Prostate gland (tissue), 2 donors: Measurements from ENCODE around the gene SSRP1. TPM values are rescaled to one million over a fixed set of nuclear protein-coding genes. Genes with fewer than 3 reads are reported as not detected.

Source experiments
- DNase-seq: peaks from one replicate; pipeline ENCODE4 v3.0.0-alpha.2; 2019; ENCODE audit warnings: low spot score
- H3K27ac ChIP-seq, 2 donors: fragments of 200-600 bp; sonication (generic); 2 replicates each; pipeline ENCODE4 v1.5.1; 2017 to 2019
- H3K27me3 ChIP-seq: fragments of 200-600 bp; sonication (generic); replicated peaks from 2 replicates; pipeline ENCODE4 v1.5.1; 2019; ENCODE audit not compliant: insufficient read depth
- H3K36me3 ChIP-seq, 2 donors: fragments of 200-600 bp; sonication (generic); 1 replicate in 1 of 2; 2 replicates in 1 of 2; pipeline versions ENCODE4 v1.5.1 to v1.8.1; 2017 to 2019
- H3K4me1 ChIP-seq: fragments of 200-600 bp; sonication (generic); replicated peaks from 2 replicates; pipeline ENCODE4 v1.5.1; 2019
- H3K4me3 ChIP-seq, 2 donors: fragments of 200-600 bp; sonication (generic); 2 replicates each; pipeline ENCODE4 v1.5.1; 2017 to 2019
- H3K9me3 ChIP-seq: fragments of 200-600 bp; sonication (generic); 2 replicates; pipeline ENCODE4 v1.5.1; 2017
- CTCF ChIP-seq, 4 experiments: fragments of 200-600 bp in 2 of 4; fragments of 450-650 bp in 2 of 4; sonication (generic) in 2 of 4; IDR thresholded peaks; 1 replicate in 3 of 4; 2 replicates in 1 of 4; pipeline ENCODE4 v1.5.1; 2016 to 2019; ENCODE audit warnings: antibody characterized with exemption in 4 of 4, mild to moderate bottlenecking in 2 of 4, moderate library complexity in 2 of 4
- POLR2A ChIP-seq: fragments of 450-650 bp; IDR thresholded peaks from one replicate; pipeline ENCODE4 v1.6.1; 2016; ENCODE audit warnings: antibody characterized with exemption, mild to moderate bottlenecking
- POLR2AphosphoS5 ChIP-seq: sonication (generic); formaldehyde crosslinking; IDR thresholded peaks from one replicate; pipeline ENCODE4 v1.6.1; 2017; ENCODE audit warnings: antibody characterized with exemption
- WGBS: methylation state at CpG from one replicate; pipeline ENCODE4 v1.1.5; 2018; 5-methylcytosine and 5-hydroxymethylcytosine counted together
- intact Hi-C: fragments of 100-400 bp; cut with DNase I; formaldehyde crosslinking; loops from one replicate; pipeline ENCODE4 v1.14.2; 2022
- total RNA-seq, 2 donors: library from RNA; depleted of rRNA; stranded (reverse); fragments of >200 nt; gene quantifications; one replicate each; pipeline ENCODE4 v1.1.0, GENCODE V29; 2016

Gene SSRP1
- total RNA-seq, 2 donors from 2014 or later, result 82.6 to 85.4 TPM

GRCh38 chr11:57309106-57310059 lies 26.3 kb downstream of the SSRP1 start:
- no peak for DNase-seq
- Histone ChIP-seq H3K9me3 (no peaks in the 10 kb centered on the region), H3K27me3 (no peaks in the 10 kb centered on the region), H3K27ac (peak overlapping the region; percentile 78 to 85), H3K4me3 (no peak overlapping the region), H3K36me3 (peaks cover 6 to 17% of the 10 kb centered on the region in 2 donors), H3K4me1 (peaks cover 25% of the 10 kb centered on the region)
- TF ChIP-seq POLR2A (no peak), CTCF (IDR thresholded peaks at IDR 0.05) (no peak), POLR2AphosphoS5 (no peak)
- 83% methylated on average over 24 of the region's 24 CpGs for WGBS
- intact Hi-C loops, result no loop called here

- H3K36me3 ChIP-seq, result peaks cover 6 to 9% of the 10 kb centered on the region in 2 donors
- H3K27me3 ChIP-seq, result no peaks in the 10 kb centered on the region
- 85% methylated on average over 10 of the region's 10 CpGs for WGBS
- TF ChIP-seq CTCF (IDR thresholded peaks at IDR 0.05) (no peak), POLR2AphosphoS5 (no peak), POLR2A (no peak)
- peak overlapping the region; percentile 38 to 78 for H3K27ac ChIP-seq
- H3K4me3 ChIP-seq, result no peak overlapping the region
- H3K4me1 ChIP-seq, result peaks cover 25% of the 10 kb centered on the region
- no peaks in the 10 kb centered on the region for H3K9me3 ChIP-seq
- DNase-seq, result no peak
- intact Hi-C loops, result no loop called here
These were observed 27.1 kb downstream of the SSRP1 start for GRCh38 chr11:57308426-57309060.

- no peaks in the 10 kb centered on the region for H3K27me3 ChIP-seq
- H3K4me3 ChIP-seq, result no peak overlapping the region
- H3K4me1 ChIP-seq, result peaks cover 25% of the 10 kb centered on the region
- DNase-seq, result no peak
- WGBS, result 60% methylated on average over 7 of the region's 7 CpGs
- H3K9me3 ChIP-seq, result no peaks in the 10 kb centered on the region
- peak overlapping the region; percentile 38 to 78 for H3K27ac ChIP-seq
- intact Hi-C loops, result no loop called here
- no peak for TF ChIP-seq POLR2AphosphoS5
- TF ChIP-seq CTCF (IDR thresholded peaks at IDR 0.05), result no peak
- TF ChIP-seq POLR2A, result no peak
- peaks cover under 1 to 9% of the 10 kb centered on the region in 2 donors for H3K36me3 ChIP-seq
These were observed 27.9 kb downstream of the SSRP1 start for GRCh38 chr11:57307666-57308270.

- 74% methylated on average over 9 of the region's 9 CpGs for WGBS
- peak overlapping the region in 1 of 2 donors; percentile 42 for H3K27ac ChIP-seq
- no peak for TF ChIP-seq CTCF (IDR thresholded peaks at IDR 0.05)
- TF ChIP-seq POLR2A, result no peak
- no peak for TF ChIP-seq POLR2AphosphoS5
- no peak for DNase-seq
- H3K4me1 ChIP-seq, result peaks cover 24% of the 10 kb centered on the region
- no peaks in the 10 kb centered on the region for H3K9me3 ChIP-seq
- no peaks in the 10 kb centered on the region for H3K27me3 ChIP-seq
- peaks cover 0 to 12% of the 10 kb centered on the region in 2 donors for H3K36me3 ChIP-seq
- no peak overlapping the region for H3K4me3 ChIP-seq
- intact Hi-C loops, result no loop called here
These were observed 28.6 kb downstream of the SSRP1 start for GRCh38 chr11:57306940-57307565.
